NCI-H82 treated with DMSO at 0.1 percent for 48 hours (cell line): ENCODE data around the gene MYO3B.

Experiments
- DNase-seq: peaks from one replicate; lab custom pipeline; 2025; ENCODE audit not compliant: unreplicated experiment; lab: John Stamatoyannopoulos, UW

The MYO3B gene

GRCh38 chr2:170292415-170292814, 114.5 kb downstream of the MYO3B start:
- no peak for DNase-seq

- no peak for DNase-seq
Measured at GRCh38 chr2:170297496-170297895, 119.5 kb downstream of the MYO3B start.

GRCh38 chr2:170298115-170298514, 120.2 kb downstream of the MYO3B start:
- DNase-seq = no peak

DNA sequence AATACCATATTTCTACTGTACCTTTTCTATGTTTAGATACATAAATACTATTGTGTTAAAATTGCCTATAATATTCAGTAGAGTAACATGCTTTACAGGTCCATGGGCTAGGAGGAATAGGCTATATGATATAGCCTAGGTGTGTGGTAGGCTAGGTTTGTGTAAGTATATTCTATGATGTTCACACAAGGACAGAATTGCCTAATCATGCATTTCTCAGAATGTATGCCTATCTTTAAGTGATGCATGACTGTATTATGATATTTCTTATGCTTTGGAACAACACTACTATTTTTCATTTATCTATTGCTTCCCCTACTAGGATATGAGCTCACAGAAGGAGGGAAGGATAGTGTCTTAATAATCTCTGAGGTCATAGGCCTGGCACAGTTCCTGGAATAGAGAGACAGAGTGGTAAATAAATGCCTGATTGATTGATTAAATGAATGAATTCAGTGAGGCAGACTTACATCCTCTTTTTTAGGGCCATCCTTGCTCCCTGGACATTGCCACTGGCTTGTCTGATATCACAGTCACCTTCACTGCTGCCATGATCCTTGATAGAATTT, 121.0 kb downstream of the MYO3B start:
- no peak for DNase-seq

DNA sequence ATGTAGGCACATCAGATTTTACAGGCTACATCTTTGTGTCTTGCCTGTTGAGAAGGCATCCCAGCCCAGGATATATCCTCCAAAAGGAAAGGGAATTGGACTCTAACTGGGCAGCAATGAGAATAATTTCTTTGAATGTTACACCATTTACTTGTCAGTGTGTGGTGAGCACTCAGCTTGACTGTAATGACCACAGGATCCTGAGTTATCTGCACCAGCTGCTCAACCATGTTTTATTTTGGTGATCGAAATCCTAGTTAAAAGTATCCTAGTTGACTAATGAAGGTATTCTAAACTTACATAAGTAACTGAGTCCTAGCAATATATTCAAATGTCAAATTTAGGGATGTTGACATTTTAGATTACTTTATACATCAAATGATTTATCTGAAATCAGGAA, 123.0 kb downstream of the MYO3B start:
- no peak for DNase-seq

GRCh38 chr2:170301626-170302025, 123.7 kb downstream of the MYO3B start:
- DNase-seq = no peak

GRCh38 chr2:170305711-170306110, 127.8 kb downstream of the MYO3B start:
- DNase-seq = no peak

DNA sequence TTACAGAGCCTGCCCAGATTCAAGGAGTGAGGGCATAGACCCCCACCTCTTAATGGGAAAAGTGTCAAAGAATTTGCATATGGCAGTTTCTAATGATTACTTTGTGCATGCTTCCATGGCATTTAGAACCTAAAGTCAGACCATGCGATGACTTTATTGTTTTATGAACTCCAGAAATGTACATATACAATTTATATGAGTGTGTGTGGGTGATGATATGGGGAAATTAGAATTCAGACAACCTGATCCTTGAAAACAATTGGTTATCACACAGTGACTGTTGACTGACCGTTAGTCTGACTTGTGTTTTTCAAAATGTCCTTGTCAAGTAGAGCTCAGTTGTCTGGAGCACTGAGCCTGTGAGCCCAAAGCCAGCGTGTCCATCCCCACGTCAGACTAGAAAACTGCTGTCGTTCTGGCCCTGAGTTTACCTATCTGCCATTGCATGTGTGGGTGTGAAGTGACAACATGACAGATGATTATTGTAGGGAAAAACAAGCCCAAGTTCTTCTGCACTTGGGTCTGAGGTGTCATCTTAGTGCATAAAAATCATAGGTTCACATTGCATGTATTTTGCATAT, 128.4 kb downstream of the MYO3B start:
- DNase-seq = no peak

GRCh38 chr2:170307052-170307451, 129.1 kb downstream of the MYO3B start:
- DNase-seq = no peak

DNA sequence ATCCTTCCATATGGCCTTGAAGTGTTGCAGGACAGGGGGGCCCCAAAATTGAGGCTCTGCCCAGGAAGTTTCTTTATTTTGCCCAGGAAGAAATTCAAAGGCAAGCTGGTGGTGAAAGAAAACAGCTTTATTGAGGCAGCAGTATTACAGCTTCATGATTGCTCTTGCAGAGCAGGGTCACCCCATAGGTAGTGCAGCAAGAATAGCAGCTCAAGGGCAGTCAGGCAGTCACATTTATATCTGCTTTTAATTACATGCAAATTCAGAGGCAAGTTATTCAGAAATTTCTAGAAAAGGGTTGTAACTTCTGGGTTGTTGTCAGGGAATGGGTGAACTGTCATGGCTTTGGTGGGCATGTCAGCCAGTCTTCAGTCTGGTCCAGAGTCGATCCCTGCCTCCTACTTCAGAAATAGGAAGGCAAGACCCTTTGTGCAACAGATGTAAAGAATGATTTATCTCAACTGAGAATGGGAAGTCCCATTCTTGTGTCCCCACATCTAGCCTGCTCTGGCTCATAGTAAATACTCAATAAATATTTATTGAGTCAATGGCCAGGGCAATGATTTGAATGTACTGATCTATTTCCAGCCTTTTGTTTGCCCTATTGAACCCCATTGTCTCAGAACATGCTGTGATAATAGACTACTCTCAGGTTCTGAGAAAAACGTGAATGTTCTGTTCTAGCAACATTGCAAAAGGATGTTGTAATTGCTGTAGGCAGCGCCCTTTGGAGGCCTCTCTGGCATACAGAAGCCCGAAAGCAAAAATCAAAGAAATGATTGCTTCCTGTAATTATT, 129.8 kb downstream of the MYO3B start:
- no peak for DNase-seq

- no peak for DNase-seq
Measured at GRCh38 chr2:170310876-170311502, 133.0 kb downstream of the MYO3B start.

GRCh38 chr2:170313347-170313991, 135.5 kb downstream of the MYO3B start:
- no peak for DNase-seq

DNA sequence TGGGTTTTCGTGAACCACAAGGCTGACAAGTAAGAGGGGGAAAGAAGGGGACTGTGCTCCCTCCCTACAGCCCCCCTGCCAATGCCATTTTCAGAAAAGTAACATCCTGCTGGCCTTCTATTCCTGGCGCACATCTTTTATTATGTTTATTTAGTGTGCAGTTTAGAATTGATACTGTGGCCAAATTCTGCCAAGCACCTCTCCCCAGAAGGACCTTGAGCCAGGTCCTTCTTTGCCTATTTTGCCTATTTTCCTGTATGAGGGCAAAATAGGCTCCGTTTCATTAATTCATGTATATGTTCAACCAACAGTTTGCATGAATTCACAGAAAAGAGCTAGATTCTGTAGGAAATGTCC, 136.0 kb downstream of the MYO3B start:
- DNase-seq = no peak

GRCh38 chr2:170314744-170315447, 136.9 kb downstream of the MYO3B start:
- no peak for DNase-seq

- no peak for DNase-seq
Measured at GRCh38 chr2:170320948-170321347, 143.0 kb downstream of the MYO3B start.

DNA sequence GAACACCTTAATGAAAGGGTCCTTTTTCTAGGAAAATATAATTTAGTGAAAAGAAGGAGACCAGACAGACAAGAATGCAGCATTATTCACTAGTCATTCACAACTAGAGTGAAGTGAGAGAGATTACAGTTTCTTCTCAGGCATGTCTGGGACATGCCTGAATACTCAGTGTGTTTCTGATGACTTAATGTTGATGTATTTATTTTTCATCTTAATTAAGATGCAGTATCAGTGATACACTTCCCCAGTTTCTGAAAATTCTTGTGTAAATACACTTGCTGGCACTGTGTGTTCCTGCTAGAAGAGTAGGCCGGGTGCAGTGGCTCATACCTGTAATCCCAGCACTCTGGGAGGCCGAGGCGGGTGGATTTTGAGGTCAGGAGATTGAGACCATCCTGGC, 143.6 kb downstream of the MYO3B start:
- no peak for DNase-seq

- no peak for DNase-seq
Measured at GRCh38 chr2:170322140-170322766, 144.3 kb downstream of the MYO3B start.

DNA sequence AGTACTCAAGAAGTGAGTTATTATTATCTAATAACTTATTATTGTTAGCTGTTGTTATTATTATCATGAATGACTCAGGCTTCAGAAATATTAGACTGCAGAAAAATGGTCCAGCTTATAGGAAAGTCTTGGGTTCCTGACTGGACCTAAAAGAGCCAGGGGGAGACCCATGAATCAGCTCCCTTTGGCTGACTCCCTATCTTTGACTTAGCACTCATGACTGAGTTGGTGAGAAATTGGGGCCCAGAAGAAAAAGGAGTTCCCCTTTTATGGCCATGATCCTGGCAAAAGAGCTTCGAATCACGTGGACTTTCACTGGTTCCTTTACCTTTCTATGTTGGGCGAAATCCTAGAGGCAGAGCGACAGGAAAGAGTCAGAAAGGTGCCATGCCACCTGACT, 145.8 kb downstream of the MYO3B start:
- DNase-seq = no peak

GRCh38 chr2:170324640-170325046, 146.7 kb downstream of the MYO3B start:
- DNase-seq = peak; percentile 54

DNA sequence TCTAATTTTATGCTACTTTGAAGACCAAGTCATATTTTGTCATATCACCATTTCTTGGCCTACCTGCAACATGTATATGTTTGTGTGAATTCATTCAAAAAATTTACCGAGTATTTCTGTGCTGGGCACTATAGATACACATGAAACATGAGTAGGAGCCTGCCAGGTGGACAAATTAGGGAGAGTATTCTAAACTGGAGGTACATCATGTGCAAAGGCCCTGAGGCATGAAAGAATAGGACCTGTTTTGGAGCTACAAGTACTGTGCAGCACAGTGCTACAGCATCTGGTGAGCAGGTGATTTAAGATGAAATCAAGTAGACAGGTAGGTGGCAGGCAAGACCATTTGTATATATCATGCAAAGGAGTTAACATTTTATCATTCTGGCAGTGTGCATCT, 152.9 kb downstream of the MYO3B start:
- no peak for DNase-seq
